K562 (cell line): ENCODE results near the gene TCF4. TPM values are rescaled to one million over a fixed set of nuclear protein-coding genes. Genes with fewer than 3 reads are reported as not detected.
A peak's percentile ranks its signal among the peaks of the same experiment; 100 is the strongest.

Experiments used
- BHLHE40 ChIP-seq: IDR thresholded peaks from 2 replicates; pipeline ENCODE4 v1.6.1; 2011; ENCODE audit warnings: low read length, improper control_type of control experiment
- BRD4 ChIP-seq: fragments of 200-600 bp; sonication (generic); IDR thresholded peaks from 2 replicates; pipeline ENCODE4 v1.6.1; 2017; ENCODE audit warnings: inconsistent platforms
- CEBPG ChIP-seq, 3 experiments: fragments of 200-800 bp in 1 of 3; sonication (Bioruptor generic) in 1 of 3; sonication (generic) in 1 of 3; formaldehyde crosslinking in 1 of 3; IDR thresholded peaks in 2 of 3; conservative IDR thresholded peaks in 1 of 3; 2 replicates each; pipeline versions ENCODE4 v1.6.1 to v1.8.0; 2016 to 2022; ENCODE audit warnings: missing compliant biosample characterization in 2 of 3, missing genetic modification characterization in 2 of 3, mild to moderate bottlenecking in 1 of 3, missing genetic modification reagents in 1 of 3
- CHAMP1 ChIP-seq: fragments of 450-650 bp; IDR thresholded peaks from 2 replicates; pipeline ENCODE4 v1.6.1; 2016; ENCODE audit warnings: mild to moderate bottlenecking
- GABPA ChIP-seq: fragments of 200-800 bp; sonication (Bioruptor generic); conservative IDR thresholded peaks from 2 replicates; pipeline ENCODE4 v1.6.1; 2016; ENCODE audit warnings: low read depth, missing genetic modification characterization, missing compliant biosample characterization
- ILK ChIP-seq: fragments of 450-650 bp; IDR thresholded peaks from 2 replicates; pipeline ENCODE4 v1.6.1; 2016; ENCODE audit warnings: missing genetic modification characterization, low read depth, mild to moderate bottlenecking, missing compliant biosample characterization, moderate library complexity, borderline replicate concordance
- KDM2B ChIP-seq: fragments of 250-450 bp; sonication (Bioruptor Pico); IDR thresholded peaks from 2 replicates; pipeline ENCODE4 v1.8.0; 2021; ENCODE audit warnings: mild to moderate bottlenecking, moderate library complexity
- LARP7 ChIP-seq: fragments of 450-650 bp; IDR thresholded peaks from 2 replicates; pipeline ENCODE4 v1.6.1; 2016
- MTA2 ChIP-seq: fragments of 450-650 bp; IDR thresholded peaks from 2 replicates; pipeline ENCODE4 v1.6.1; 2016; ENCODE audit warnings: low read depth
- MYNN ChIP-seq, 2 experiments: sonication (generic); formaldehyde crosslinking in 1 of 2; IDR thresholded peaks; 2 replicates each; pipeline versions ENCODE4 v1.5.0 to v1.6.1; 2016 to 2020; ENCODE audit warnings: antibody characterized with exemption in 1 of 2, missing genetic modification reagents in 1 of 2
- NFATC3 ChIP-seq: fragments of 450-650 bp; IDR thresholded peaks from 2 replicates; pipeline ENCODE4 v1.6.1; 2017; ENCODE audit warnings: mild to moderate bottlenecking
- NFRKB ChIP-seq: fragments of 450-650 bp; IDR thresholded peaks from 2 replicates; pipeline ENCODE4 v1.6.1; 2016; ENCODE audit warnings: low read depth
- OTX1 ChIP-seq: fragments of 450-650 bp; formaldehyde crosslinking; IDR thresholded peaks from 2 replicates; pipeline ENCODE4 v1.4.0; 2022; ENCODE audit warnings: mild to moderate bottlenecking
- RBM25 ChIP-seq: fragments of 200-400 bp; formaldehyde crosslinking; IDR thresholded peaks from 2 replicates; pipeline ENCODE4 v1.6.1; 2018; ENCODE audit warnings: low read length, low read depth, moderate library complexity; ENCODE audit not compliant: severe bottlenecking
- RFX7 ChIP-seq: fragments of 250-450 bp; sonication (Bioruptor Pico); IDR thresholded peaks from 2 replicates; pipeline ENCODE4 v1.5.1; 2021; ENCODE audit warnings: mild to moderate bottlenecking
- SLC30A9 ChIP-seq: fragments of 250-450 bp; sonication (Bioruptor Pico); IDR thresholded peaks from 2 replicates; pipeline ENCODE4 v1.8.0; 2022; ENCODE audit warnings: mild to moderate bottlenecking, moderate library complexity
- STAT5B ChIP-seq: fragments of 250-450 bp; sonication (Bioruptor Pico); IDR thresholded peaks from 2 replicates; pipeline ENCODE4 v1.8.0; 2021; ENCODE audit warnings: mild to moderate bottlenecking, inconsistent platforms
- THRAP3 ChIP-seq: fragments of 450-650 bp; IDR thresholded peaks from 2 replicates; pipeline ENCODE4 v1.6.1; 2016; ENCODE audit warnings: mild to moderate bottlenecking, inconsistent platforms, borderline replicate concordance
- USF1 ChIP-seq: sonication (generic); formaldehyde crosslinking; IDR thresholded peaks from 2 replicates; pipeline ENCODE4 v1.9.0; 2022; ENCODE audit warnings: mild to moderate bottlenecking, missing genetic modification reagents
- ZC3H4 ChIP-seq: sonication (generic); formaldehyde crosslinking; IDR thresholded peaks from 2 replicates; pipeline ENCODE4 v1.9.0; 2021; ENCODE audit warnings: missing genetic modification reagents, borderline replicate concordance
- ZNF134 ChIP-seq: fragments of 250-450 bp; sonication (Bioruptor Pico); conservative IDR thresholded peaks from 2 replicates; pipeline ENCODE4 v1.4.0; 2020
- ZNF175 ChIP-seq: fragments of 200-800 bp; sonication (Bioruptor generic); IDR thresholded peaks from 2 replicates; pipeline ENCODE4 v1.6.1; 2016; ENCODE audit warnings: low read depth, mild to moderate bottlenecking, missing genetic modification characterization, missing compliant biosample characterization
- ZNF253 ChIP-seq: fragments of 250-450 bp; sonication (Bioruptor Pico); conservative IDR thresholded peaks from 2 replicates; pipeline ENCODE4 v1.6.1; 2021; ENCODE audit warnings: mild to moderate bottlenecking
- ZNF282 ChIP-seq: sonication (generic); formaldehyde crosslinking; IDR thresholded peaks from 2 replicates; pipeline ENCODE4 v1.8.1; 2023; ENCODE audit warnings: missing genetic modification reagents
- ZNF75A ChIP-seq: fragments of 450-650 bp; formaldehyde crosslinking; IDR thresholded peaks from 2 replicates; pipeline ENCODE4 v1.4.0; 2020; ENCODE audit warnings: mild to moderate bottlenecking
- polyA plus RNA-seq, 8 experiments: library from polyadenylated mRNA; depleted of rRNA in 4 of 8; stranded (reverse) in 5 of 8; unstranded in 3 of 8; fragments of >200 nt; fragmentation: Nextera tagmentation in 2 of 8; fragmentation: Illumina TruSeq in 1 of 8; extraction: Ambion mirVana in 2 of 8; extraction: Trizol in 1 of 8; gene quantifications; 2 replicates each; pipeline versions ENCODE4 v1.2.1 to v1.2.3, GENCODE V29; 2011 to 2014; ENCODE audit warnings: inconsistent platforms in 1 of 8, missing spikeins in 1 of 8
- total RNA-seq, 7 experiments: library from RNA; depleted of rRNA in 6 of 7; stranded (reverse); fragments of >200 nt in 6 of 7; fragmentation: Illumina TruSeq in 2 of 7; extraction: Trizol in 2 of 7; gene quantifications; 2 replicates each; pipeline versions ENCODE4 v1.2.1 to v1.2.3, GENCODE V29; 2011 to 2021; ENCODE audit warnings: low replicate concordance in 1 of 7

The TCF4 gene
- total and polyA plus RNA-seq, 9 of the 15 experiments (the other 6 are each of a cell fraction or from before 2014, with no cell fraction given) = 4.8 to 24.7 (median 15.2) TPM

- TF ChIP-seq NFATC3 = no peak
- TF ChIP-seq LARP7 = no peak
- TF ChIP-seq MYNN (IDR thresholded peaks at IDR 0.05) = no peak
- TF ChIP-seq MYNN (CRISPR knock-in tag; IDR thresholded peaks at IDR 0.05) = no peak
- TF ChIP-seq BRD4 = no peak
- TF ChIP-seq ZNF75A (CRISPR knock-in tag) = no peak
- no peak for TF ChIP-seq CEBPG (CRISPR knock-in tag; IDR thresholded peaks at IDR 0.05)
- no peak for TF ChIP-seq CEBPG (tag; conservative IDR thresholded peaks at IDR 0.05 in 1 of 2, IDR thresholded peaks at IDR 0.05 in 1 of 2)
- TF ChIP-seq RFX7 (CRISPR knock-in tag) = no peak
- no peak for TF ChIP-seq SLC30A9 (CRISPR knock-in tag)
- no peak for TF ChIP-seq THRAP3
- TF ChIP-seq STAT5B (CRISPR knock-in tag) = no peak
- TF ChIP-seq ZNF134 (CRISPR knock-in tag) = no peak
- no peak for TF ChIP-seq OTX1
- no peak for TF ChIP-seq KDM2B (CRISPR knock-in tag)
- no peak for TF ChIP-seq BHLHE40
- no peak for TF ChIP-seq GABPA (tag)
- TF ChIP-seq ZNF175 (CRISPR knock-in tag) = no peak
- TF ChIP-seq CHAMP1 = no peak
- no peak for TF ChIP-seq ZNF282 (CRISPR knock-in tag)
- no peak for TF ChIP-seq USF1 (CRISPR knock-in tag)
- no peak for TF ChIP-seq NFRKB
- peak; percentile 23; the same call in 1 of the 2 replicates for TF ChIP-seq MTA2
- TF ChIP-seq ZNF253 (CRISPR knock-in tag) = no peak
- TF ChIP-seq RBM25 = peak; percentile 24
- no peak for TF ChIP-seq ZC3H4 (CRISPR knock-in tag)
- no peak for TF ChIP-seq ILK
These were observed 44.8 kb downstream of the TCF4 start (continued) for GRCh38 chr18:55543130-55543704.
